SJCRH30 (cell line): Measurements from ENCODE around the gene NCAPD3. TPM values are rescaled to one million over a fixed set of nuclear protein-coding genes. Genes with fewer than 3 reads are reported as not detected.
A peak's percentile ranks its signal among the peaks of the same experiment; 100 is the strongest.

ENCODE experiments used
- DNase-seq, 2 experiments: peaks; one replicate each; pipeline ENCODE4 v3.0.0-alpha.2; 2015 to 2020
- H3K27ac ChIP-seq: fragments of 250-450 bp; sonication (Bioruptor Pico); 2 replicates; pipeline ENCODE4 v1.5.1; 2020; ENCODE audit warnings: mild to moderate bottlenecking, moderate library complexity
- H3K27me3 ChIP-seq: fragments of 250-450 bp; sonication (Bioruptor Pico); 2 replicates; pipeline ENCODE4 v1.5.1; 2020; ENCODE audit warnings: mild to moderate bottlenecking, moderate library complexity
- H3K36me3 ChIP-seq: fragments of 250-450 bp; sonication (Bioruptor Pico); 2 replicates; pipeline ENCODE4 v1.5.1; 2020; ENCODE audit warnings: mild to moderate bottlenecking, moderate library complexity
- H3K4me1 ChIP-seq: fragments of 250-450 bp; sonication (Bioruptor Pico); 2 replicates; pipeline ENCODE4 v1.5.1; 2020; ENCODE audit warnings: mild to moderate bottlenecking, moderate library complexity
- H3K4me3 ChIP-seq: fragments of 250-450 bp; sonication (Bioruptor Pico); 2 replicates; pipeline ENCODE4 v1.5.1; 2020; ENCODE audit warnings: mild to moderate bottlenecking, moderate library complexity
- H3K9me3 ChIP-seq: fragments of 250-450 bp; sonication (Bioruptor Pico); replicated peaks from 2 replicates; pipeline ENCODE4 v1.5.1; 2020; ENCODE audit warnings: mild to moderate bottlenecking, moderate library complexity
- total RNA-seq: library from RNA; depleted of rRNA; stranded (reverse); fragments of >200 nt; shearing (Covaris generic); gene quantifications from 2 replicates; pipeline ENCODE4 v1.2.3, GENCODE V29; 2014

Gene NCAPD3
- total RNA-seq, 1 experiment from 2014 or later = 75.7 TPM

- no peaks in the 10 kb centered on the region for H3K9me3 ChIP-seq
- H3K4me1 ChIP-seq = no peaks in the 10 kb centered on the region
- H3K27me3 ChIP-seq = no peaks in the 10 kb centered on the region
- H3K36me3 ChIP-seq = peaks cover 83% of the 10 kb centered on the region
- no peak overlapping the region for H3K27ac ChIP-seq
- no peak for DNase-seq
- no peak overlapping the region for H3K4me3 ChIP-seq
Observed at GRCh38 chr11:134146598-134146997, 77.2 kb downstream of the NCAPD3 start.

GRCh38 chr11:134145715-134146114, 78.1 kb downstream of the NCAPD3 start:
- no peak for DNase-seq
- Histone ChIP-seq H3K4me1 (no peaks in the 10 kb centered on the region), H3K9me3 (no peaks in the 10 kb centered on the region), H3K27ac (no peak overlapping the region), H3K36me3 (peaks cover 82% of the 10 kb centered on the region), H3K4me3 (no peak overlapping the region), H3K27me3 (no peaks in the 10 kb centered on the region)

GRCh38 chr11:134144744-134145143, 79.0 kb downstream of the NCAPD3 start:
- no peaks in the 10 kb centered on the region for H3K27me3 ChIP-seq
- H3K9me3 ChIP-seq = no peaks in the 10 kb centered on the region
- DNase-seq = no peak
- H3K4me1 ChIP-seq = no peaks in the 10 kb centered on the region
- H3K27ac ChIP-seq = no peak overlapping the region
- no peak overlapping the region for H3K4me3 ChIP-seq
- peaks cover 74% of the 10 kb centered on the region for H3K36me3 ChIP-seq

- Histone ChIP-seq H3K27me3 (no peaks in the 10 kb centered on the region), H3K27ac (no peak overlapping the region), H3K9me3 (no peaks in the 10 kb centered on the region), H3K36me3 (peaks cover 66% of the 10 kb centered on the region), H3K4me1 (no peaks in the 10 kb centered on the region), H3K4me3 (no peak overlapping the region)
- DNase-seq = no peak
Observed at GRCh38 chr11:134143801-134144200, 80.0 kb downstream of the NCAPD3 start.

- Histone ChIP-seq H3K27ac (no peak overlapping the region), H3K4me3 (no peak overlapping the region), H3K36me3 (peaks cover 55% of the 10 kb centered on the region), H3K4me1 (no peaks in the 10 kb centered on the region), H3K27me3 (no peaks in the 10 kb centered on the region), H3K9me3 (no peaks in the 10 kb centered on the region)
- DNase-seq = no peak
Observed at GRCh38 chr11:134142536-134142935, 81.2 kb downstream of the NCAPD3 start.

GRCh38 chr11:134140961-134141490, 82.7 kb downstream of the NCAPD3 start:
- Histone ChIP-seq H3K9me3 (no peaks in the 10 kb centered on the region), H3K4me3 (no peak overlapping the region), H3K36me3 (peaks cover 48% of the 10 kb centered on the region), H3K27me3 (no peaks in the 10 kb centered on the region), H3K27ac (no peak overlapping the region), H3K4me1 (no peaks in the 10 kb centered on the region)
- DNase-seq = no peak

GRCh38 chr11:134139873-134140331, 83.9 kb downstream of the NCAPD3 start:
- H3K27ac ChIP-seq = no peak overlapping the region

GRCh38 chr11:134139303-134139872, 84.4 kb downstream of the NCAPD3 start:
- Histone ChIP-seq H3K9me3 (no peaks in the 10 kb centered on the region), H3K27ac (no peak overlapping the region), H3K27me3 (no peaks in the 10 kb centered on the region), H3K36me3 (peaks cover 31% of the 10 kb centered on the region), H3K4me3 (no peak overlapping the region), H3K4me1 (no peaks in the 10 kb centered on the region)
- no peak for DNase-seq

More at GRCh38 chr11:134139873-134140331, 83.9 kb downstream of the NCAPD3 start:
- Histone ChIP-seq H3K9me3 (no peaks in the 10 kb centered on the region), H3K4me3 (no peak overlapping the region), H3K4me1 (no peaks in the 10 kb centered on the region), H3K27me3 (no peaks in the 10 kb centered on the region), H3K36me3 (peaks cover 37% of the 10 kb centered on the region)
- DNase-seq = peak; percentile 55 to 83

- no peak for DNase-seq
Observed at GRCh38 chr11:134138376-134138775, 85.4 kb downstream of the NCAPD3 start.

GRCh38 chr11:134134167-134134566, 89.6 kb downstream of the NCAPD3 start:
- no peak overlapping the region for H3K27ac ChIP-seq
- H3K9me3 ChIP-seq = peaks cover 18% of the 10 kb centered on the region
- H3K4me3 ChIP-seq = no peak overlapping the region
- no peaks in the 10 kb centered on the region for H3K4me1 ChIP-seq
- peaks cover 25% of the 10 kb centered on the region for H3K36me3 ChIP-seq
- H3K27me3 ChIP-seq = no peaks in the 10 kb centered on the region
- DNase-seq = no peak

More at GRCh38 chr11:134138376-134138775, 85.4 kb downstream of the NCAPD3 start:
- Histone ChIP-seq H3K27me3 (no peaks in the 10 kb centered on the region), H3K4me3 (no peak overlapping the region), H3K4me1 (no peaks in the 10 kb centered on the region), H3K27ac (no peak overlapping the region), H3K9me3 (0 out of 2 replicates have a peak, but pooled peaks cover 3% of the 10 kb centered on the region), H3K36me3 (peaks cover 28% of the 10 kb centered on the region)

- no peaks in the 10 kb centered on the region for H3K27me3 ChIP-seq
- no peak overlapping the region for H3K4me3 ChIP-seq
- no peaks in the 10 kb centered on the region for H3K4me1 ChIP-seq
- H3K9me3 ChIP-seq = peaks cover 18% of the 10 kb centered on the region
- peaks cover 33% of the 10 kb centered on the region for H3K36me3 ChIP-seq
- H3K27ac ChIP-seq = no peak overlapping the region
- DNase-seq = no peak
Observed at GRCh38 chr11:134132808-134133207, 91.0 kb downstream of the NCAPD3 start.

- H3K27me3 ChIP-seq = no peaks in the 10 kb centered on the region
- H3K4me3 ChIP-seq = no peak overlapping the region
- H3K9me3 ChIP-seq = peaks cover 18% of the 10 kb centered on the region
- H3K27ac ChIP-seq = no peak overlapping the region
- peaks cover under 1% of the 10 kb centered on the region; the same call in 1 of the 2 replicates for H3K4me1 ChIP-seq
- DNase-seq = no peak
- peaks cover 41% of the 10 kb centered on the region for H3K36me3 ChIP-seq
Observed at GRCh38 chr11:134131628-134132244, 92.0 kb downstream of the NCAPD3 start.

GRCh38 chr11:134126217-134126822, 97.4 kb downstream of the NCAPD3 start:
- peaks cover 29% of the 10 kb centered on the region; the same call in 1 of the 2 replicates for H3K36me3 ChIP-seq
- no peak overlapping the region for H3K27ac ChIP-seq
- peaks cover 4% of the 10 kb centered on the region; the same call in 1 of the 2 replicates for H3K9me3 ChIP-seq
- H3K4me3 ChIP-seq = no peak overlapping the region
- H3K4me1 ChIP-seq = peaks cover 10% of the 10 kb centered on the region
- no peaks in the 10 kb centered on the region for H3K27me3 ChIP-seq
- DNase-seq = peak in 1 of 2 experiments; percentile 24

- no peaks in the 10 kb centered on the region for H3K27me3 ChIP-seq
- H3K9me3 ChIP-seq = peaks cover 3% of the 10 kb centered on the region; the same call in 1 of the 2 replicates
- no peak overlapping the region for H3K27ac ChIP-seq
- no peak for DNase-seq
- peaks cover 14% of the 10 kb centered on the region for H3K4me1 ChIP-seq
- peaks cover 25% of the 10 kb centered on the region; the same call in 1 of the 2 replicates for H3K36me3 ChIP-seq
- H3K4me3 ChIP-seq = no peak overlapping the region
Observed at GRCh38 chr11:134125507-134125906, 98.3 kb downstream of the NCAPD3 start.
